Suprapubic skin (tissue), 3 donors: ENCODE results near the gene DTNA.

Experiments
- POLR2A ChIP-seq, 2 donors: fragments of 450-650 bp; IDR thresholded peaks; one replicate each; pipeline ENCODE4 v1.6.1; 2017; ENCODE audit warnings: antibody characterized with exemption in 2 of 2, mild to moderate bottlenecking in 2 of 2, moderate library complexity in 2 of 2
- TF ChIP-seq, protein P1 (sequence below), 2 donors: fragments of 200-600 bp in 1 of 2; fragments of 450-650 bp in 1 of 2; sonication (generic) in 1 of 2; IDR thresholded peaks; one replicate each; pipeline ENCODE4 v1.5.1; 2016 to 2019; ENCODE audit warnings: antibody characterized with exemption in 2 of 2, mild to moderate bottlenecking in 1 of 2, moderate library complexity in 1 of 2

DNA sequence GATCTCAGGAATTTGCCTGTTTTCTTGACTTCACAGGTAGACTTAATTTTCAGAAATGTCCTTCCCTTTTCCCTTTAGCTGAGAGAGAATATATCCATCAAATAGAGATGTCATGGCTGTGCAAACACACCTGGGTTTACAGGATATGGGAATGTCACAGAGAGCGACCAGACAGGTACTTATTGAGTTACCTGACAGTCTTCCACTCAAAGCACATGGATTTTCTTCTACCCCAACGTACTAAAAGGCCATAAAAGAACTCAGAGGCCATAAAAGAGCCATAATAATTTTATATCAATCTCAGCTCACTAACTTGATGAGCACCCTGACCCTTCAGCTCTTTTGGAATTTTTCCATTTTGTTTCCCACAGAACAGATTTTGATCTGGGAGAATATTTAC, 5.3 kb upstream of the DTNA start:
- TF ChIP-seq POLR2A (IDR thresholded peaks at IDR 0.05), result no peak
- TF ChIP-seq, protein P1, sequence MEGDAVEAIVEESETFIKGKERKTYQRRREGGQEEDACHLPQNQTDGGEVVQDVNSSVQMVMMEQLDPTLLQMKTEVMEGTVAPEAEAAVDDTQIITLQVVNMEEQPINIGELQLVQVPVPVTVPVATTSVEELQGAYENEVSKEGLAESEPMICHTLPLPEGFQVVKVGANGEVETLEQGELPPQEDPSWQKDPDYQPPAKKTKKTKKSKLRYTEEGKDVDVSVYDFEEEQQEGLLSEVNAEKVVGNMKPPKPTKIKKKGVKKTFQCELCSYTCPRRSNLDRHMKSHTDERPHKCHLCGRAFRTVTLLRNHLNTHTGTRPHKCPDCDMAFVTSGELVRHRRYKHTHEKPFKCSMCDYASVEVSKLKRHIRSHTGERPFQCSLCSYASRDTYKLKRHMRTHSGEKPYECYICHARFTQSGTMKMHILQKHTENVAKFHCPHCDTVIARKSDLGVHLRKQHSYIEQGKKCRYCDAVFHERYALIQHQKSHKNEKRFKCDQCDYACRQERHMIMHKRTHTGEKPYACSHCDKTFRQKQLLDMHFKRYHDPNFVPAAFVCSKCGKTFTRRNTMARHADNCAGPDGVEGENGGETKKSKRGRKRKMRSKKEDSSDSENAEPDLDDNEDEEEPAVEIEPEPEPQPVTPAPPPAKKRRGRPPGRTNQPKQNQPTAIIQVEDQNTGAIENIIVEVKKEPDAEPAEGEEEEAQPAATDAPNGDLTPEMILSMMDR (IDR thresholded peaks at IDR 0.05), result no peak
